IPS DF 6.9 (cell line): ENCODE measurements around the gene ENTPD8.
"Not testable (repeated sequence)": the region's sequence is repeated elsewhere in the genome, so short reads cannot be mapped to it uniquely, and the experiment has no call there.

ENCODE experiments used
- DNase-seq: peaks from one replicate; pipeline ENCODE4 v3.0.0-alpha.2; 2013; ENCODE audit warnings: low read depth, low spot score
- H3K27ac ChIP-seq: one replicate; pipeline ENCODE4 v1.5.1; 2013; ENCODE audit warnings: low read length, control low read depth
- H3K27me3 ChIP-seq: 2 replicates; pipeline ENCODE4 v1.6.1; 2013; ENCODE audit warnings: mild to moderate bottlenecking, low read length; ENCODE audit not compliant: control insufficient read depth, insufficient read depth
- H3K36me3 ChIP-seq: 2 replicates; pipeline ENCODE4 v1.6.1; 2013; ENCODE audit warnings: low read length; ENCODE audit not compliant: control insufficient read depth, insufficient read depth
- H3K4me1 ChIP-seq: 2 replicates; pipeline ENCODE4 v1.6.1; 2013; ENCODE audit warnings: low read length; ENCODE audit not compliant: control insufficient read depth, insufficient read depth
- H3K4me3 ChIP-seq: 2 replicates; pipeline ENCODE4 v1.5.1; 2013; ENCODE audit warnings: mild to moderate bottlenecking, low read length
- H3K9me3 ChIP-seq: 2 replicates; pipeline ENCODE4 v1.6.1; 2013; ENCODE audit warnings: low read length, inconsistent platforms; ENCODE audit not compliant: control insufficient read depth, insufficient read depth
- WGBS: extraction: QIAGEN DNeasy Blood & Tissue Kit; methylation state at CpG from one replicate; pipeline ENCODE4 v1.1.7; 2013; ENCODE audit warnings: mixed read lengths, missing lambda C conversion rate; ENCODE audit not compliant: insufficient read length, insufficient coverage; 5-methylcytosine and 5-hydroxymethylcytosine counted together

The ENTPD8 gene

DNA sequence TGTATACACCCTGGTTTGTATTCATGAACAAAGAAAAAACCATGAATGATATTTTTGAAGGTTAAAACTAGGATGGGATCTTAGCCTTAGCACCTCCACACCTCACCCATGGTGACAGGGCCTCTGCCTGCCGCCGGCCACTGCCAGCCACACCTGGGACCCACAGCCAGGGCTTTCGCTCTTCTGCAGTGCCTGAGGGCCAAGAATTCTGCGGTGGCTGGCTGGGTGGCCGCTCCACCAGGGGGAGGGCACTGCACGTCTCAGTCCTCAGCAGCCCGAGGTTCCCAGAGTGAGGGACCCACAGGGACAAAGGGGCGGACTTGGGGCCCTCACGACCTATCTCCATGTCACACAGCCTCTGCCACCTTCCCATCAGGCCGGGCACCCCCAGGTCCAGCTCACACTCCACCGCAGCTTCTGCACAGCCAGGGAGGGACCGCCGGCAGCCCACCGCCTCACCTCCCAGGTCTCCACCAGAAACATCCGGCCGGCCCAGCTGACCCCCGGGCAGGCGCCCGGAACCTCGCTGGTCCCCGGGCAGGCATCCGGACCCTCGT, 25.1 kb downstream of the ENTPD8 start:
- no peaks in the 10 kb centered on the region for H3K9me3 ChIP-seq
- H3K27ac ChIP-seq = no peak overlapping the region
- H3K36me3 ChIP-seq = no peaks in the 10 kb centered on the region; the same call in 1 of the 2 replicates
- H3K27me3 ChIP-seq = no peaks in the 10 kb centered on the region
- H3K4me1 ChIP-seq = no peaks in the 10 kb centered on the region; the same call in 1 of the 2 replicates
- no CpG with 5 or more reads among the region's 23 CpGs for WGBS
- H3K4me3 ChIP-seq = no peak overlapping the region
- no peak for DNase-seq

DNA sequence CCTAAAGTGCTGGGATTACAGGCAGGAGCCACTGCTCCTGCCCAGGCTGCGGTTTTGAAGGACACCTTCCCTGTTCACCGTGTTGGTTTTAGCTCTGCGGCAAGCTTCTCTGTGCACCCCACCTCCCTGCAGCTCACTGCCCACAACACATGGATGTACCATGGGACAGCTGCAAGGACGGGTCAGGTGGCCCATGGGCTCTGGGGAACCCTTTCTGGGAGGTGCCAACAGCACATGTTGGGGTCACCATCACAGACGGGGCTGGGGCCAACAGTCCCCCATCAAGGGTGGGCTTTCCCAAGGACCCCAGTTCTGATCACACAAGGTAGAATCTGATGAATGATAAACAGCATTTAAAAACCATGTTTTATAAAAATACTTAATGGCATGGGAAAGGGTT, 25.7 kb downstream of the ENTPD8 start:
- Histone ChIP-seq H3K27ac (no peak overlapping the region), H3K9me3 (no peaks in the 10 kb centered on the region), H3K27me3 (no peaks in the 10 kb centered on the region), H3K4me1 (no peaks in the 10 kb centered on the region; the same call in 1 of the 2 replicates), H3K4me3 (no peak overlapping the region), H3K36me3 (no peaks in the 10 kb centered on the region; the same call in 1 of the 2 replicates)
- DNase-seq = no peak
- WGBS = no CpG with 5 or more reads among the region's 5 CpGs

DNA sequence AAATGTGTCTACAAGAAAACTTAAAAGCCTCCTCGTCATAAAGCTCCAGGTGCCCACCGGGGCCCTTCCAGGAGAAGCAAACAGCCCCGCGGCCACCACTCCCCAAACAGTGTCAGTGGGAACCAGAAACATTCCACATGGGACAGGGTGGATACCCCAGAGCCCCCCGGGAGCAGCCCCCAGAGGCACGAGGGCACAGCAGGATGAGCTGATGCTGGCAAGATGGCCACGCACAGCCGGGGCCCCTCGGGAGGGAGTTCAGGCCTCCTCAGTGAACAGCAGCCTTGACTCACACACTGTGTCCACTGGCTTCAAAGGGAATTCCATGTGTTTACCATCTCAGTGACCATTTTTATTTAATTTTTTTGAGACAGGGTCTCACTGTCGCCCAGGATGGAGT, 28.7 kb downstream of the ENTPD8 start:
- WGBS = no CpG with 5 or more reads among the region's 10 CpGs
- DNase-seq = no peak
- Histone ChIP-seq H3K36me3 (no peaks in the 10 kb centered on the region; the same call in 1 of the 2 replicates), H3K27me3 (no peaks in the 10 kb centered on the region), H3K9me3 (no peaks in the 10 kb centered on the region), H3K27ac (no peak overlapping the region), H3K4me1 (no peaks in the 10 kb centered on the region; the same call in 1 of the 2 replicates), H3K4me3 (no peak overlapping the region)

DNA sequence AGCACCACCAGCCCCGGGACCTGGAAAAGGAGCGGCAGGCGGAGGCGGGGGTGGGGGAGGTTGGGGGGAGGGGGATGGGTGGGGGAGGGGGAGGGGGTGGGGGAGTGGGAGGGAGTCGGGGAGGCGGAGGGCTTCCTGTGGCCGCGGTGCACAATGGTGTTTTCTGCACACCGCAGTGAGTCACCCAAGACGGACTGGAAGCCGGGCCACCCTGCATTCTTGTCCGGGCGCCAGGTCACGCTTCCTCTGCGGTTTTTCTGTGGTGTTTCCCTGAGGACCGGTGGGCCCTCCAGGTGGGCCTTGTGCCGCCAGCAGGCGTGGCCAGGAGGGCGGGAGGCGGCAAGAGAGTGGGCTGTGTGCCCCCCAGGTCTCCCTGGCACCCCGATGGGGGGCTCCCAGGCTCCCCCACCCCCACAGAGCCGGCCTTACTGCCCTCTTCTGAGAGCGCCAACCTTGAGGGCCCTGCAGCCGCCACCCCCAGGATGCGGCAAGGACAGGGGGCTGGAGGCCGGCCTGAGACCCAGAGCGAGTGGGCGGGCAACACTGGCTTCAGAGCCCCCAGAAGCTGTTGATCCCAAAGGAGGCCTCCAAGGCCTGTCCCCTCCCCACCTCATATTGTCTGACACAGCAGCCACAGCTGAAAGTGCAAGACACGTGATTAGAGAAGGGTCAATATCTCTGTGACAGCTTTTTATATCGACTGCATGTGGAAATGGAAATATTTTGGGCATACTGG, 29.3 kb downstream of the ENTPD8 start:
- no CpG with 5 or more reads among the region's 30 CpGs for WGBS
- no peak overlapping the region for H3K27ac ChIP-seq
- H3K4me1 ChIP-seq = no peaks in the 10 kb centered on the region; the same call in 1 of the 2 replicates
- no peaks in the 10 kb centered on the region; the same call in 1 of the 2 replicates for H3K36me3 ChIP-seq
- no peak overlapping the region for H3K4me3 ChIP-seq
- no peak for DNase-seq
- H3K27me3 ChIP-seq = no peaks in the 10 kb centered on the region
- no peaks in the 10 kb centered on the region for H3K9me3 ChIP-seq

DNA sequence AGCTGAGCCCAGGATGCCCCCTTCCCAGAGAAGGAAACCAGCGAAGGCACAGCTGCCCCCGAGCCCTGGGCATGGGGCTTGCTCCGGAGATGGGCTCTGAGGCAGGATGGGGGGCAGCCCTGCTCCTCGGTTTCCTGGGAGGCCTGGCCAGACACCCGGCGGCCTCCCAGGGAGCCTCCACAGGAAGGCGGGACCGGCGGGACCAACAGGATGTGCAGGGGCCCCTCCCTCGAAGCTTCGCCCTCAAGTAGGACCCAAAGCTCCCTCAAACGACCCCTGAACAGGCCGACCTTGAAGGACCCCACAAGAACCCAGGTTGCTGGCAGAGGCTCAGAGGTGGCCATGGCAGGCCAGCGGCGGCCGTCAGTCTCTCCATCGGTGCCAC, 29.9 kb downstream of the ENTPD8 start:
- peaks cover 2% of the 10 kb centered on the region for H3K4me1 ChIP-seq
- no peaks in the 10 kb centered on the region for H3K36me3 ChIP-seq
- no peaks in the 10 kb centered on the region for H3K27me3 ChIP-seq
- H3K4me3 ChIP-seq = no peak overlapping the region
- DNase-seq = no peak
- no peaks in the 10 kb centered on the region for H3K9me3 ChIP-seq
- H3K27ac ChIP-seq = no peak overlapping the region
- no CpG with 5 or more reads among the region's 17 CpGs for WGBS

GRCh38 chr9:137410891-137411249, 30.3 kb downstream of the ENTPD8 start:
- WGBS = no CpG with 5 or more reads among the region's 15 CpGs
- Histone ChIP-seq H3K4me1 (peaks cover 2% of the 10 kb centered on the region), H3K27me3 (no peaks in the 10 kb centered on the region), H3K4me3 (no peak overlapping the region), H3K9me3 (no peaks in the 10 kb centered on the region), H3K36me3 (no peaks in the 10 kb centered on the region), H3K27ac (no peak overlapping the region)
- DNase-seq = no peak

DNA sequence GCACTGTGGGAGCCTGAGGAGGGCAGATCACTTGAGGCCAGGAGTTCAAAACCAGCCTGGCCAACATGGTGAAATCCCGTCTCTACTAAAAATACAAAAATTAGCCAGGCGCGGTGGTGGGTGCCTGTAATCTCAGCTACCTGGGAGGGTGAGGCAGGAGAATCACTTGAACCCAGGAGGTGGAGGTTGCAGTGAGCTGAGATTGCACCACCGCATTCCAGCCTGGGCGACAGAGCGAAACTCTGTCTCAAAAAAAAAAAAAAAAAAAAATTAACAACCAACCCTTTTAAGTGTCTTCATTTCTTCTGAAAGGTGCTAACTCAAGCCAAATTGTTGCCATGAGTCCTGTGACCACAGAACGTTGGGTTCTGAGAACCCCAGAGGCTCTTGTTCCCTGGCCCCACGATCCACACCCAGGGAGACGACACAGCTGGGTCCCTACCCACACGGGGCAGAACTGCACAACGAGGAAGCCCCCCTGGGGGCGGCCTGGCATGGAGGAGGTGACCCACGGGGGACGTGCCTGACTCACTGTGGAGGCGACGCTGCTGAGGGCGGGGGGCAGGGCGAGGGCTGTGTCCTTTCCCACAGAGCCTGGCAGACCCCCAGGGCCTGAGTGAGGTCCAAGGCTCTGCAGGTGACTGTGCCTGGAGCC, 30.8 kb downstream of the ENTPD8 start:
- not testable (repeated sequence) for H3K27ac ChIP-seq

GRCh38 chr9:137409515-137409914, 31.6 kb downstream of the ENTPD8 start:
- no peak overlapping the region for H3K4me3 ChIP-seq
- H3K27ac ChIP-seq = no peak overlapping the region
- H3K36me3 ChIP-seq = no peaks in the 10 kb centered on the region
- no peak for DNase-seq
- H3K4me1 ChIP-seq = peaks cover 2% of the 10 kb centered on the region
- no CpG with 5 or more reads among the region's 11 CpGs for WGBS
- H3K9me3 ChIP-seq = no peaks in the 10 kb centered on the region
- no peaks in the 10 kb centered on the region for H3K27me3 ChIP-seq

More for the DNA sequence above, 30.8 kb downstream of the ENTPD8 start:
- no CpG with 5 or more reads among the region's 18 CpGs for WGBS
- not testable (repeated sequence) for H3K36me3 ChIP-seq, H3K4me1 ChIP-seq, H3K4me3 ChIP-seq, DNase-seq, H3K9me3 ChIP-seq, H3K27me3 ChIP-seq

DNA sequence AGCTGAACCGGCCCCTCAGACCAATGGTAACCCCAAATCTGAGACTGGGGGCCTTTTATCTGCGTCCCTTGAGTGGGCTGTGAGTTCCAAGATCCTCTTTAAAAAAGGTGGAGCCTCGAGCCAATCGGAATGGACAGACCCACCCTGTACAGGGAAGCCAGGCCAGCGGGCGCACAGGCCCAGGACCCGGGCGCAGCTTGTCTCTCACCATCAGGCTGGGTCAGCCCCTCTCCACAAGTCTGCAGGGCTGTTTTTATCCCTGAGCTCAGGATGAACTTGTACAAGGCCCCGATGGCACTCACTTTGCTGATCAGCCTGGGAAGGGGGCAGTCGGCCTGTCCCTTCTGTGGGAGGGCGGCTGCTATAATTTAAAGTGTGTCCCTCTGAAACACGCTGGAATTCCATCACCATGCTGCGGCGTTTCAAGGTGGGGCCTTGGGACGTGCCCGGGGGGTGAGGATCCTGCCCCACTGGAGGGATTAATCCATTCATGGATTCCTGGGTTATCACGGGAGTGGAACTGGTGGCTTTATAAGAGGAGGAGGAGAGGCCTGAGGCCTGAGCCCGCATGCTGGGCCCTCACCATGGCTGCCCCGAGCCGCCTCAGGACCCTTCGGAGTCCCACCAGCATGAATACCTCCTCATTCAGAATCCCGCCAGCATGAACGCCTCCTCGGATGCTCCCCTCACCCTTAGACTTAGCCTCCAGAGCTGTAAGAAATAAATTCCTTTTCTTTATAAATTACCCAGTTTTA, 32.3 kb downstream of the ENTPD8 start:
- Histone ChIP-seq H3K4me1 (peaks cover 2% of the 10 kb centered on the region), H3K36me3 (no peaks in the 10 kb centered on the region), H3K4me3 (no peak overlapping the region), H3K27me3 (no peaks in the 10 kb centered on the region), H3K27ac (no peak overlapping the region), H3K9me3 (no peaks in the 10 kb centered on the region)
- WGBS = no CpG with 5 or more reads among the region's 24 CpGs
- DNase-seq = no peak

- DNase-seq = no peak
- no peaks in the 10 kb centered on the region for H3K36me3 ChIP-seq
- H3K27me3 ChIP-seq = no peaks in the 10 kb centered on the region
- no peak overlapping the region for H3K27ac ChIP-seq
- peaks cover 2% of the 10 kb centered on the region for H3K4me1 ChIP-seq
- WGBS = no CpG with 5 or more reads among the region's 31 CpGs
- H3K4me3 ChIP-seq = no peak overlapping the region
- H3K9me3 ChIP-seq = no peaks in the 10 kb centered on the region
Observed at GRCh38 chr9:137407590-137408300, 33.4 kb downstream of the ENTPD8 start.
